Measurements from ENCODE around the gene KCNJ16.

KCNJ16 gene

DNA sequence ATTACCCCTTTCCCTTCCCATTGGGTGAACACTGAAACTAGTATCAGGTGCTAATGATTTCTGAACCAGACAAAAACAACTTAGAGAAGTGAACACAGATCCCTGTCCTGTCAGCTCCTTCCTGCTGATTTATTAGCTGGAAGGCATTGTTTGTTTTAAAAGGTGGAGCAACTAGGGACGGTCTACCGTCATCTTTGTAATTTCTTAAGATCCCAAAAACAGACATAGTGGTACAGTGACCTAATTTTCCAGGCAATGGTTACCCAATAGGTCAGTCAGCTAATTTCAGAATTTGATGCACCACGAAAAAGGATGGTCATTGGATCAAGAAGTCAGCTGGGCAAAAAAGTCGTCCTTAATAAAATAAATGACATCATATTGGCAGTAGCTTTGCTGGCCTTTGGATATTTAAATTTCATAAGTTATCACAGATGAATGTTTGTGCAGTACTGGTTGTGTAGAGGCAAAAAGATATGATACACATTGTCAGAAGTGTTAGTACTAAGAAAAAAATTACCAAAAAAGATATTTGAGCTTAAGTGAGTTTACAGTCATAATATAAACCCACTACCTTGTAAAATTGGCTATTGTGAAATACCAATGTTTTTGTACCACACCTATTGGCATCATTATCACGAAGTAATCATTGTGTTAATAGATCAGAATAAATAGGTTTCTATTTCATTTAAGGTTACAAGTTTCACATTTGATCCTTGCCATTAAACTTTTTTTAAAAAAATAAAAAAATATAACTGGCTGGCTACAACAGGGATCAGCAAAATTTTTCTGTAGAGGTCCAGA, 27.2 kb upstream of the KCNJ16 start:
- WGBS (ENCODE audit: extremely low coverage, insufficient coverage, low lambda C conversion rate) = no CpG with 5 or more reads among the region's 5 CpGs
- H2BK15ac ChIP-seq (replicated peaks; ENCODE audit: low read depth) = no peak overlapping the region
- H2AK5ac ChIP-seq (ENCODE audit: low read length) = no peak overlapping the region
- no peak overlapping the region for H3K4me2 ChIP-seq (ENCODE audit: low read length)
- H3K79me1 ChIP-seq (ENCODE audit: low read length) = no peaks in the 10 kb centered on the region
- H3K4me1 ChIP-seq (ENCODE audit: control insufficient read depth, low read depth, low read length) = no peaks in the 10 kb centered on the region
- no peak overlapping the region for H3K18ac ChIP-seq (ENCODE audit: low read length)
- H3K56ac ChIP-seq (ENCODE audit: low read length) = no peak overlapping the region
- H3K79me2 ChIP-seq (ENCODE audit: control insufficient read depth, insufficient read depth, low read length) = no peaks in the 10 kb centered on the region
- H3K4ac ChIP-seq (ENCODE audit: low read depth, low read length) = no peak overlapping the region
- no peak overlapping the region for H4K8ac ChIP-seq (ENCODE audit: low read depth, low read length)
- H3K4me3 ChIP-seq (ENCODE audit: low read length) = no peak overlapping the region
- no peak overlapping the region for H4K5ac ChIP-seq (ENCODE audit: low read length)
- H3K9ac ChIP-seq (ENCODE audit: low read length) = no peak overlapping the region
- H3K36me3 ChIP-seq (ENCODE audit: control insufficient read depth, insufficient read depth, low read length) = no peaks in the 10 kb centered on the region
- H3K23ac ChIP-seq (ENCODE audit: low read length) = no peak overlapping the region
- no peak overlapping the region for H2BK120ac ChIP-seq (ENCODE audit: low read depth, low read length)
- H2BK5ac ChIP-seq (ENCODE audit: low read length) = no peak overlapping the region
- H3K27me3 ChIP-seq (ENCODE audit: insufficient read depth, low read length, poor library complexity) = no peaks in the 10 kb centered on the region
- no peak overlapping the region for H3K27ac ChIP-seq (ENCODE audit: low read depth, low read length)
- no peak for DNase-seq

- H3K27ac ChIP-seq (ENCODE audit: low read depth, low read length) = no peak overlapping the region
- H3K56ac ChIP-seq (ENCODE audit: low read length) = no peak overlapping the region
- no peak for DNase-seq
- no peak overlapping the region for H4K5ac ChIP-seq (ENCODE audit: low read length)
- H3K27me3 ChIP-seq (ENCODE audit: insufficient read depth, low read length, poor library complexity) = no peaks in the 10 kb centered on the region
- no peak overlapping the region for H2BK120ac ChIP-seq (ENCODE audit: low read depth, low read length)
- no peaks in the 10 kb centered on the region for H3K36me3 ChIP-seq (ENCODE audit: control insufficient read depth, insufficient read depth, low read length)
- H3K4me3 ChIP-seq (ENCODE audit: low read length) = no peak overlapping the region
- H3K18ac ChIP-seq (ENCODE audit: low read length) = no peak overlapping the region
- no peak overlapping the region for H2BK15ac ChIP-seq (replicated peaks; ENCODE audit: low read depth)
- no peak overlapping the region for H4K8ac ChIP-seq (ENCODE audit: low read depth, low read length)
- H3K4me2 ChIP-seq (ENCODE audit: low read length) = no peak overlapping the region
- H2AK5ac ChIP-seq (ENCODE audit: low read length) = no peak overlapping the region
- no peak overlapping the region for H2BK5ac ChIP-seq (ENCODE audit: low read length)
- no peaks in the 10 kb centered on the region for H3K79me2 ChIP-seq (ENCODE audit: control insufficient read depth, insufficient read depth, low read length)
- H3K79me1 ChIP-seq (ENCODE audit: low read length) = no peaks in the 10 kb centered on the region
- no peaks in the 10 kb centered on the region for H3K4me1 ChIP-seq (ENCODE audit: control insufficient read depth, low read depth, low read length)
- no peak overlapping the region for H3K9ac ChIP-seq (ENCODE audit: low read length)
- no peak overlapping the region for H3K23ac ChIP-seq (ENCODE audit: low read length)
- no peak overlapping the region for H3K4ac ChIP-seq (ENCODE audit: low read depth, low read length)
- WGBS (ENCODE audit: extremely low coverage, insufficient coverage, low lambda C conversion rate) = no CpG with 5 or more reads among the region's 3 CpGs
Observed at GRCh38 chr17:70049801-70050591, 25.0 kb upstream of the KCNJ16 start.

- DNase-seq = peak; percentile 19
- H3K56ac ChIP-seq (ENCODE audit: low read length) = no peak overlapping the region
- no peak overlapping the region for H3K27ac ChIP-seq (ENCODE audit: low read depth, low read length)
- no peak overlapping the region for H2AK5ac ChIP-seq (ENCODE audit: low read length)
- no peak overlapping the region for H3K9ac ChIP-seq (ENCODE audit: low read length)
- H4K5ac ChIP-seq (ENCODE audit: low read length) = no peak overlapping the region
- no peak overlapping the region for H2BK5ac ChIP-seq (ENCODE audit: low read length)
- no peak overlapping the region for H4K8ac ChIP-seq (ENCODE audit: low read depth, low read length)
- WGBS (ENCODE audit: extremely low coverage, insufficient coverage, low lambda C conversion rate) = no CpG with 5 or more reads among the region's 2 CpGs
- H3K27me3 ChIP-seq (ENCODE audit: insufficient read depth, low read length, poor library complexity) = no peaks in the 10 kb centered on the region
- H2BK15ac ChIP-seq (replicated peaks; ENCODE audit: low read depth) = no peak overlapping the region
- no peak overlapping the region for H3K4ac ChIP-seq (ENCODE audit: low read depth, low read length)
- no peaks in the 10 kb centered on the region for H3K36me3 ChIP-seq (ENCODE audit: control insufficient read depth, insufficient read depth, low read length)
- no peak overlapping the region for H3K4me3 ChIP-seq (ENCODE audit: low read length)
- no peak overlapping the region for H3K23ac ChIP-seq (ENCODE audit: low read length)
- H3K79me2 ChIP-seq (ENCODE audit: control insufficient read depth, insufficient read depth, low read length) = no peaks in the 10 kb centered on the region
- no peak overlapping the region for H3K4me2 ChIP-seq (ENCODE audit: low read length)
- no peaks in the 10 kb centered on the region for H3K79me1 ChIP-seq (ENCODE audit: low read length)
- H3K18ac ChIP-seq (ENCODE audit: low read length) = no peak overlapping the region
- H3K4me1 ChIP-seq (ENCODE audit: control insufficient read depth, low read depth, low read length) = no peaks in the 10 kb centered on the region
- no peak overlapping the region for H2BK120ac ChIP-seq (ENCODE audit: low read depth, low read length)
Observed at GRCh38 chr17:70050931-70051330, 24.1 kb upstream of the KCNJ16 start.

DNA sequence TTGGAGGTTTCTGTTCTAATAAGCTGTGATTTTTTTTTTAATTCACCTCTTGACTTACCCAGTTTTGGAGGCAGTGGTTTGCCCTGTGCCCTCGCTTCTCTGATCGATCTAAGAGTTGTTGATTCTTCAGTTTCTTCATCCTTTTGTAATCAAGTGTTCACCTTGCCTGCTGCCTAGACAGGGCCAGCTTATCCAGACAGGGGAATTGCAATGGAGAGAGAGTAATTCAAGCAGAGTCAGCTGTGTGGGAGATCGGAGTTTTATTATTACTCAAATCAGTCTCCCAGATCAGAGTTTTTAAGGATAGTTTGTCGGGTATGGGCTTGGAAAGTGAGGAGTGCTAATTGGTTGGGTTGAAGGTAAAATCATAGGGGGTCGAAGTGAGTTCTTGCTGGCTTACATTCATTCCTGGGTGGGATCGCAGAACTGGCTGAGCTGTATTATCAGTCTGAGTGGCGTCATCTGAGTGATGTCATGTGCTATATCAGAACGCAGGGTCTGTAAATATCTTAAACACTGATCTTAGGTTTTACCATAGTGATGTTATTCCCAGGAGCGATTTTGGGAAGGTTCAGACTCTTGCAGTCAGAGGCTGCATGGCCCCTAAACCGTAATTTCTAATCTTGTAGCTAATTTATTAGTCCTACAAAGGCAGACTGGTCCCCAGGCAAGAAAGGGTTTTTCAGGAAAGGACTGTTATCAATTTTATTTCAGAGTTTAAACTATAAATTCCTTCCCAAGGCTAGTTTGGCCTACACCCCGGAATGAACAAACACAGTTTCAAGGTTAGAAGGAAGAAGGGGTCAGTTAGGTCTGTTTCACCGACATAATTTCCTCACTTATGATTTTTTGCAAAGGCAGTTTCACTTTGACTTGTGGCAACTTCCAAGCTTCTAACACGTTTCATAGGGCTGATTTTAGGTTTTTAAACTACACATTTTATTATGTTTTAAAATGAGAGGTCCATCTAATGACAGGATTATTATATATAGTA, 21.5 kb upstream of the KCNJ16 start:
- no peak overlapping the region for H2BK5ac ChIP-seq (ENCODE audit: low read length)
- no peaks in the 10 kb centered on the region for H3K27me3 ChIP-seq (ENCODE audit: insufficient read depth, low read length, poor library complexity)
- H3K23ac ChIP-seq (ENCODE audit: low read length) = no peak overlapping the region
- no peak overlapping the region for H3K4me2 ChIP-seq (ENCODE audit: low read length)
- H3K9ac ChIP-seq (ENCODE audit: low read length) = no peak overlapping the region
- H3K18ac ChIP-seq (ENCODE audit: low read length) = no peak overlapping the region
- no peak overlapping the region for H2BK120ac ChIP-seq (ENCODE audit: low read depth, low read length)
- no peak overlapping the region for H3K4ac ChIP-seq (ENCODE audit: low read depth, low read length)
- no peak overlapping the region for H3K4me3 ChIP-seq (ENCODE audit: low read length)
- no peak overlapping the region for H2AK5ac ChIP-seq (ENCODE audit: low read length)
- H3K4me1 ChIP-seq (ENCODE audit: control insufficient read depth, low read depth, low read length) = no peaks in the 10 kb centered on the region
- H4K8ac ChIP-seq (ENCODE audit: low read depth, low read length) = no peak overlapping the region
- H3K56ac ChIP-seq (ENCODE audit: low read length) = no peak overlapping the region
- H4K5ac ChIP-seq (ENCODE audit: low read length) = no peak overlapping the region
- H3K79me2 ChIP-seq (ENCODE audit: control insufficient read depth, insufficient read depth, low read length) = no peaks in the 10 kb centered on the region
- H3K27ac ChIP-seq (ENCODE audit: low read depth, low read length) = no peak overlapping the region
- no peaks in the 10 kb centered on the region for H3K79me1 ChIP-seq (ENCODE audit: low read length)
- H3K36me3 ChIP-seq (ENCODE audit: control insufficient read depth, insufficient read depth, low read length) = no peaks in the 10 kb centered on the region
- H2BK15ac ChIP-seq (replicated peaks; ENCODE audit: low read depth) = no peak overlapping the region
- no CpG with 5 or more reads among the region's 13 CpGs for WGBS (ENCODE audit: extremely low coverage, insufficient coverage, low lambda C conversion rate)
- no peak for DNase-seq

DNA sequence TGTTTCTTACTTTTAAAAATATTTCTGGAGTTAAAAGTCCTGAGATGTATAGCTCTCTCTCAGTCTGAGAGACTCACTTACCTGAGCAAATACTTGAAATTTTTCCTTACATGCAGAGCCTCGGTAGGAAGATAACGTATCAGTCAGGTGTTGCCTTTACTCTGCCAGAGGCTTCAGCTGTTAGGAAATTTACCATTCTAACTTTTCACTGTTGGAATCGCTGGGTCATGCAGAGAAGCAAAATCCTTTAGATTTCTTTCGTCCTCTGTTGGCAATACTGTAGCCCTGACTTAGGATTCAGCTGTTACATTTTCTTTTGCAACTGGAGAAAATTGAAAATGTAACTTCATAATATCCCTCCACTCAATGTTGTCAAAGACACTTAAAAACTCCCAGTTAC, 20.0 kb upstream of the KCNJ16 start:
- H2BK5ac ChIP-seq (ENCODE audit: low read length) = no peak overlapping the region
- H3K18ac ChIP-seq (ENCODE audit: low read length) = no peak overlapping the region
- H3K27ac ChIP-seq (ENCODE audit: low read depth, low read length) = no peak overlapping the region
- no peaks in the 10 kb centered on the region for H3K4me1 ChIP-seq (ENCODE audit: control insufficient read depth, low read depth, low read length)
- DNase-seq = peak; percentile 62
- no peak overlapping the region for H3K23ac ChIP-seq (ENCODE audit: low read length)
- H2BK15ac ChIP-seq (replicated peaks; ENCODE audit: low read depth) = no peak overlapping the region
- no peaks in the 10 kb centered on the region for H3K27me3 ChIP-seq (ENCODE audit: insufficient read depth, low read length, poor library complexity)
- H3K79me2 ChIP-seq (ENCODE audit: control insufficient read depth, insufficient read depth, low read length) = no peaks in the 10 kb centered on the region
- H2AK5ac ChIP-seq (ENCODE audit: low read length) = no peak overlapping the region
- no peak overlapping the region for H3K56ac ChIP-seq (ENCODE audit: low read length)
- no peak overlapping the region for H4K5ac ChIP-seq (ENCODE audit: low read length)
- WGBS (ENCODE audit: extremely low coverage, insufficient coverage, low lambda C conversion rate) = no CpG with 5 or more reads among the region's 4 CpGs
- H3K36me3 ChIP-seq (ENCODE audit: control insufficient read depth, insufficient read depth, low read length) = no peaks in the 10 kb centered on the region
- H3K4me2 ChIP-seq (ENCODE audit: low read length) = no peak overlapping the region
- H3K9ac ChIP-seq (ENCODE audit: low read length) = no peak overlapping the region
- no peak overlapping the region for H3K4me3 ChIP-seq (ENCODE audit: low read length)
- H3K4ac ChIP-seq (ENCODE audit: low read depth, low read length) = no peak overlapping the region
- H2BK120ac ChIP-seq (ENCODE audit: low read depth, low read length) = no peak overlapping the region
- no peaks in the 10 kb centered on the region for H3K79me1 ChIP-seq (ENCODE audit: low read length)
- H4K8ac ChIP-seq (ENCODE audit: low read depth, low read length) = no peak overlapping the region
